Omental fat pad (tissue), 4 donors: ENCODE data around the gene ARHGEF40. TPM values are rescaled to one million over a fixed set of nuclear protein-coding genes. Genes with fewer than 3 reads are reported as not detected.

ENCODE experiments used
- ATAC-seq: fragments of 150-250 bp; one replicate; pipeline ENCODE4 v1.9.1; 2016; ENCODE audit warnings: mild to moderate bottlenecking, moderate library complexity; ENCODE audit not compliant: low FRiP score
- DNase-seq: peaks from one replicate; pipeline ENCODE4 v3.0.0-alpha.2; 2019; ENCODE audit warnings: low spot score
- CTCF ChIP-seq, 3 donors: fragments of 450-650 bp; IDR thresholded peaks; one replicate each; pipeline ENCODE4 v1.5.1; 2016 to 2017; ENCODE audit warnings: antibody characterized with exemption in 3 of 3, mild to moderate bottlenecking in 3 of 3, moderate library complexity in 2 of 3
- total RNA-seq, 4 donors: library from RNA; depleted of rRNA; stranded (reverse); fragments of >200 nt; gene quantifications; one replicate each; pipeline ENCODE4 v1.1.0, GENCODE V29; 2016

ARHGEF40 gene
- 10 to 100 TPM; 30.0 to 91.3 (median 40.6) TPM for total RNA-seq

- DNase-seq (no peak), ATAC-seq (peak; percentile 34)
- no peak for TF ChIP-seq CTCF (IDR thresholded peaks at IDR 0.05)
These were observed at the start of gene ARHGEF40 for GRCh38 chr14:21070083-21070609. ARHGEF40 (plus strand) TSS chr14:21070304; CDS start chr14:21070397, 93 bp downstream.

GRCh38 chr14:21020977-21021545 is 49.0 kb upstream of the ARHGEF40 start:
- TF ChIP-seq CTCF (IDR thresholded peaks at IDR 0.05): no peak
- ATAC-seq (no peak), DNase-seq (no peak)

DNA sequence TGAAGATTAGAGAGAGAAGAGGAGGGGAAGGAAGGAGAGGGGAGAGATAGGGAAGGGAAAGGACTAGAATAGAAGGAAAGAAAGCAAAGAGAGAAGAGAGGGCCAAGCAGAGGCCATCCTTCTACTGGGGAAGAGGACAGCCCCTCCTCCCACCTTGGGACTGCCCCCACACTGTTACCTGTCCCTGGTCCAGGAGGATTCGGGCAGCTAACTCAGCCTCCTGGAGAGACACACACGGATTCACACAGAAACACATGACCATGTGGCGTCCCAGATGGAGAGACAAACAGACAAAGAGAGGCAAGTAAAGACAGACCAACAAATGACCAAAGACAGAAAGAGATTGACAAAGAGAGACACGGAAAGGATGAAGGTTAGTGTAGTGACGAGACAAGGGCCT is 47.4 kb upstream of the ARHGEF40 start:
- ATAC-seq (no peak), DNase-seq (no peak)
- TF ChIP-seq CTCF (IDR thresholded peaks at IDR 0.05): no peak

DNA sequence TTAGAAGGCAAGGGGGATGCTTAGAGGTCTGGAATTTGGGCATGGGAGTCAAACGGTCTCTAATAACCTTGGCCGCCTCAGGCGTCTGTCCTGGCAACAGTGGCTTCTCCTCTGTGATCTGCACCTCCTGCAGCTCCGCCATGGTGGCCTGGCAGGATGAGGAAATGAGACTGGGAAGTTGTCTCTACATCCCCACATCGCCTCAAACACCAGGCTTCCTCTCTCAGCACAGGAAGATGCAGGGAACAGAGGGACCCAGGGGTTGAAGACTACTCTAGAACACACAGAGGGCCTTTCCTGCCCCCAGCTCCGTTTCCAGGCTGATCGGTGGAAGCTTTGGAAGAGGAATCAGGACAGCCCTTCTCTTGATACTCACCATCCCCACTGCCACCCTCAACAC is 46.9 kb upstream of the ARHGEF40 start:
- ATAC-seq: no peak
- TF ChIP-seq CTCF (IDR thresholded peaks at IDR 0.05): no peak
- DNase-seq: no peak

GRCh38 chr14:21023817-21024584 is 46.1 kb upstream of the ARHGEF40 start:
- ATAC-seq (no peak), DNase-seq (no peak)
- TF ChIP-seq CTCF (IDR thresholded peaks at IDR 0.05): no peak

GRCh38 chr14:21024585-21025370 is 45.3 kb upstream of the ARHGEF40 start, which contains the start of gene NDRG2:
NDRG2 (minus strand) TSS chr14:21025061; CDS start chr14:21023315, 1,746 bp downstream.
- DNase-seq (no peak), ATAC-seq (peak; percentile 76)
- no peak for TF ChIP-seq CTCF (IDR thresholded peaks at IDR 0.05)
